SK-N-SH (cell line): Measurements from ENCODE around the gene RNF223. TPM values are rescaled to one million over a fixed set of nuclear protein-coding genes. Genes with fewer than 3 reads are reported as not detected.

Experiments
- CTCF ChIA-PET: fragments of 300-600, 350-600 bp; formaldehyde crosslinking; extraction: SDS; loops from one replicate; lab custom pipeline; 2021; lab: Yijun Ruan, JAX
- POLR2A ChIA-PET: fragments of 350-600 bp; sonication (Branson Sonifier 250); formaldehyde crosslinking; extraction: SDS; loops from one replicate; lab custom pipeline; 2020; ENCODE audit warnings: antibody characterized with exemption, inconsistent platforms; lab: Yijun Ruan, JAX
- DNase-seq: peaks from one replicate; pipeline ENCODE4 v3.0.0; 2012
- H2AFZ ChIP-seq: fragments of 200-600 bp; sonication (generic); 2 replicates; pipeline ENCODE4 v1.8.1; 2016; ENCODE audit warnings: antibody characterized with exemption, mild to moderate bottlenecking, low read depth
- H3F3A ChIP-seq: fragments of 200-600 bp; sonication (generic); replicated peaks from 2 replicates; pipeline ENCODE3; 2016; ENCODE audit warnings: antibody characterized with exemption, mild to moderate bottlenecking; ENCODE audit not compliant: insufficient read depth
- H3K27ac ChIP-seq, 2 experiments: fragments of 200-500 bp in 1 of 2; fragments of 200-600 bp in 1 of 2; sonication (Bioruptor generic) in 1 of 2; sonication (generic), shearing (Covaris generic) in 1 of 2; 2 replicates each; pipeline versions ENCODE4 v1.5.1 to v1.6.1; 2014 to 2016; ENCODE audit warnings: low read depth in 2 of 2, inconsistent platforms in 1 of 2, low read length in 1 of 2, mild to moderate bottlenecking in 1 of 2, mixed read lengths in 1 of 2
- H3K27me3 ChIP-seq: fragments of 200-600 bp; sonication (generic), shearing (Covaris generic); 2 replicates; pipeline ENCODE4 v1.6.1; 2016; ENCODE audit warnings: mixed run types; ENCODE audit not compliant: insufficient read depth
- H3K36me3 ChIP-seq, 2 experiments: fragments of 200-500 bp in 1 of 2; fragments of 200-600 bp in 1 of 2; sonication (Bioruptor generic) in 1 of 2; sonication (generic) in 1 of 2; replicated peaks in 1 of 2; 2 replicates each; pipeline versions ENCODE3 to v1.5.1; 2014 to 2016; ENCODE audit warnings: low read length in 1 of 2, mild to moderate bottlenecking in 1 of 2; ENCODE audit not compliant: insufficient read depth in 2 of 2, control insufficient read depth in 1 of 2
- H3K4me1 ChIP-seq, 2 experiments: fragments of 200-500 bp in 1 of 2; fragments of 200-600 bp in 1 of 2; sonication (Bioruptor generic) in 1 of 2; sonication (generic), shearing (Covaris generic) in 1 of 2; 2 replicates each; pipeline versions ENCODE4 v1.5.1 to v1.6.1; 2014 to 2016; ENCODE audit warnings: low read depth in 1 of 2, low read length in 1 of 2, mixed run types in 1 of 2; ENCODE audit not compliant: insufficient read depth in 2 of 2, control insufficient read depth in 1 of 2
- H3K4me2 ChIP-seq: fragments of 200-600 bp; sonication (generic), shearing (Covaris generic); 2 replicates; pipeline ENCODE4 v1.6.1; 2017; ENCODE audit warnings: mixed run types
- H3K4me3 ChIP-seq, 2 experiments: fragments of 200-500 bp in 1 of 2; fragments of 200-600 bp in 1 of 2; sonication (Bioruptor generic) in 1 of 2; sonication (generic), shearing (Covaris generic) in 1 of 2; 2 replicates each; pipeline versions ENCODE4 v1.5.1 to v1.8.1; 2014 to 2016; ENCODE audit warnings: low read depth in 2 of 2, inconsistent platforms in 1 of 2, low read length in 1 of 2, mild to moderate bottlenecking in 1 of 2, mixed read lengths in 1 of 2, moderate library complexity in 1 of 2
- H3K79me2 ChIP-seq: fragments of 200-600 bp; sonication (generic); 2 replicates; pipeline ENCODE4 v1.8.1; 2017; ENCODE audit warnings: mild to moderate bottlenecking; ENCODE audit not compliant: insufficient read depth
- H3K9ac ChIP-seq: fragments of 200-600 bp; sonication (generic); 2 replicates; pipeline ENCODE4 v1.6.1; 2017; ENCODE audit warnings: mixed run types
- H3K9me2 ChIP-seq: fragments of 200-600 bp; sonication (generic); 2 replicates; pipeline ENCODE4 v1.6.1; 2017; ENCODE audit warnings: mixed run types
- H3K9me3 ChIP-seq: fragments of 200-600 bp; sonication (generic); 2 replicates; pipeline ENCODE4 v1.6.1; 2017; ENCODE audit warnings: mixed run types, mild to moderate bottlenecking, moderate library complexity
- H4K20me1 ChIP-seq: fragments of 200-600 bp; sonication (generic); 2 replicates; pipeline ENCODE4 v1.6.1; 2017; ENCODE audit warnings: mild to moderate bottlenecking, mixed run types; ENCODE audit not compliant: insufficient read depth
- CTCF ChIP-seq: fragments of 200-600 bp; sonication (generic); IDR thresholded peaks from 2 replicates; pipeline ENCODE4 v1.6.1; 2017; ENCODE audit warnings: antibody characterized with exemption, mild to moderate bottlenecking, moderate library complexity
- FOSL2 ChIP-seq: IDR thresholded peaks from 2 replicates; pipeline ENCODE4 v1.4.0; 2012; ENCODE audit warnings: low read depth, mild to moderate bottlenecking, moderate library complexity, borderline replicate concordance
- FOXJ3 ChIP-seq: sonication (generic); formaldehyde crosslinking; IDR thresholded peaks from 2 replicates; pipeline ENCODE4 v1.5.1; 2020; ENCODE audit warnings: mild to moderate bottlenecking, missing genetic modification reagents
- FOXM1 ChIP-seq: IDR thresholded peaks from 2 replicates; pipeline ENCODE4 v1.4.0; 2012; ENCODE audit warnings: low read depth, mild to moderate bottlenecking
- GABPA ChIP-seq: IDR thresholded peaks from 2 replicates; pipeline ENCODE4 v1.4.0; 2012; ENCODE audit warnings: low read depth, mild to moderate bottlenecking
- GATA2 ChIP-seq: sonication (generic); formaldehyde crosslinking; IDR thresholded peaks from 2 replicates; pipeline ENCODE4 v1.5.0; 2020; ENCODE audit warnings: mild to moderate bottlenecking, missing genetic modification reagents
- MEF2A ChIP-seq: IDR thresholded peaks from 2 replicates; pipeline ENCODE4 v1.4.0; 2012; ENCODE audit warnings: low read depth, borderline replicate concordance
- NRF1 ChIP-seq: IDR thresholded peaks from 2 replicates; pipeline ENCODE4 v1.6.1; 2012; ENCODE audit warnings: low read depth, mild to moderate bottlenecking, low read length
- POLR2AphosphoS5 ChIP-seq: IDR thresholded peaks from 2 replicates; pipeline ENCODE4 v1.6.1; 2012; ENCODE audit warnings: low read depth, low read length
- RAD21 ChIP-seq: IDR thresholded peaks from 2 replicates; pipeline ENCODE4 v1.6.1; 2012; ENCODE audit warnings: mild to moderate bottlenecking, low read length
- RCOR1 ChIP-seq: fragments of 150-350 bp; IDR thresholded peaks from 2 replicates; pipeline ENCODE4 v1.6.1; 2017; ENCODE audit warnings: antibody characterized with exemption, low read length
- RFX5 ChIP-seq: IDR thresholded peaks from 2 replicates; pipeline ENCODE4 v1.6.1; 2012; ENCODE audit warnings: mild to moderate bottlenecking, improper control_type of control experiment, low read length
- RXRA ChIP-seq: IDR thresholded peaks from 2 replicates; pipeline ENCODE4 v1.4.0; 2012; ENCODE audit warnings: low read depth, mild to moderate bottlenecking, borderline replicate concordance
- SIN3A ChIP-seq: IDR thresholded peaks from 2 replicates; pipeline ENCODE4 v1.6.1; 2012; ENCODE audit warnings: low read depth, mild to moderate bottlenecking, low read length, moderate library complexity, borderline replicate concordance
- TAF1 ChIP-seq: IDR thresholded peaks from 2 replicates; pipeline ENCODE4 v1.6.1; 2012; ENCODE audit warnings: low read depth, mild to moderate bottlenecking, low read length, moderate library complexity, borderline replicate concordance
- USF1 ChIP-seq: IDR thresholded peaks from 2 replicates; pipeline ENCODE4 v1.4.0; 2012; ENCODE audit warnings: low read depth, borderline replicate concordance
- YY1 ChIP-seq: IDR thresholded peaks from 2 replicates; pipeline ENCODE4 v1.4.0; 2012; ENCODE audit warnings: low read depth, mild to moderate bottlenecking
- WGBS: methylation state at CpG from one replicate; pipeline ENCODE4 v1.1.6; 2017; ENCODE audit warnings: low lambda C conversion rate; 5-methylcytosine and 5-hydroxymethylcytosine counted together
- polyA plus RNA-seq, 3 experiments: library from polyadenylated mRNA; depleted of rRNA; stranded (reverse); fragments of >200 nt; gene quantifications; 2 replicates each; pipeline ENCODE4 v1.2.3, GENCODE V29; 2012
- TF ChIP-seq, protein P1 (sequence below): IDR thresholded peaks from 2 replicates; pipeline ENCODE4 v1.4.0; 2012; ENCODE audit warnings: low read depth
- TF ChIP-seq, protein P2 (sequence below): IDR thresholded peaks from 2 replicates; pipeline ENCODE4 v1.6.1; 2012; ENCODE audit warnings: mild to moderate bottlenecking, low read depth, low read length, moderate library complexity
- TF ChIP-seq, protein P3 (sequence below): IDR thresholded peaks from 2 replicates; pipeline ENCODE4; 2012

The RNF223 gene
- polyA plus RNA-seq, 1 of the 3 experiments (the other 2 are of a cell fraction), result not detected

DNA sequence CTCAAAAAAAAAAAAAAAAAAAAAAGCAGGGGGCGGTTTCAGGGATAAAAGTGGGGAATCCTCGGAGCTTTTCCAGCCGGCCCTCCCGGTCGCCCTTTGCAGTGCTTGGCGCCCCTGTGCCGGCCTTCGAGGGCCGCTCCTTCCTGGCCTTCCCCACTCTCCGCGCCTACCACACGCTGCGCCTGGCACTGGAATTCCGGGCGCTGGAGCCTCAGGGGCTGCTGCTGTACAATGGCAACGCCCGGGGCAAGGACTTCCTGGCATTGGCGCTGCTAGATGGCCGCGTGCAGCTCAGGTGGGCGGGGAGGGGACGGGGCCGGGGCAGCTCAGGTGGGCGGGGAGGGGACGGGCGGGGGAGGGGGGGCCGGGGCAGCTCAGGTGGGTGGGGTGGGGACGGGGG lies 25.3 kb downstream of the RNF223 start:
- Histone ChIP-seq H3K4me1 (no peaks in the 10 kb centered on the region), H3K9me2 (no peaks in the 10 kb centered on the region), H3K4me3 (no peak overlapping the region), H3K9ac (no peak overlapping the region), H4K20me1 (no peaks in the 10 kb centered on the region), H3K27me3 (no peaks in the 10 kb centered on the region), H3K36me3 (peaks cover 0 to 25% of the 10 kb centered on the region in 2 experiments), H3K27ac (no peak overlapping the region), H3K4me2 (no peak overlapping the region), H2AFZ (no peak overlapping the region), H3F3A (no peaks in the 10 kb centered on the region), H3K79me2 (no peaks in the 10 kb centered on the region), H3K9me3 (no peaks in the 10 kb centered on the region)
- WGBS, result 94% methylated on average over 10 of the region's 28 CpGs
- no peak for TF ChIP-seq NRF1
- TF ChIP-seq, protein P1, sequence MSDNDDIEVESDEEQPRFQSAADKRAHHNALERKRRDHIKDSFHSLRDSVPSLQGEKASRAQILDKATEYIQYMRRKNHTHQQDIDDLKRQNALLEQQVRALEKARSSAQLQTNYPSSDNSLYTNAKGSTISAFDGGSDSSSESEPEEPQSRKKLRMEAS, result no peak
- TF ChIP-seq CTCF, result no peak
- TF ChIP-seq SIN3A, result no peak
- TF ChIP-seq GATA2 (CRISPR knock-in tag), result no peak
- no peak for TF ChIP-seq FOXJ3 (CRISPR knock-in tag)
- no peak for TF ChIP-seq RFX5
- TF ChIP-seq RCOR1, result no peak
- no peak for TF ChIP-seq GABPA
- TF ChIP-seq MEF2A, result no peak
- TF ChIP-seq FOSL2, result no peak
- TF ChIP-seq YY1, result no peak
- TF ChIP-seq POLR2AphosphoS5, result no peak
- TF ChIP-seq, protein P2, sequence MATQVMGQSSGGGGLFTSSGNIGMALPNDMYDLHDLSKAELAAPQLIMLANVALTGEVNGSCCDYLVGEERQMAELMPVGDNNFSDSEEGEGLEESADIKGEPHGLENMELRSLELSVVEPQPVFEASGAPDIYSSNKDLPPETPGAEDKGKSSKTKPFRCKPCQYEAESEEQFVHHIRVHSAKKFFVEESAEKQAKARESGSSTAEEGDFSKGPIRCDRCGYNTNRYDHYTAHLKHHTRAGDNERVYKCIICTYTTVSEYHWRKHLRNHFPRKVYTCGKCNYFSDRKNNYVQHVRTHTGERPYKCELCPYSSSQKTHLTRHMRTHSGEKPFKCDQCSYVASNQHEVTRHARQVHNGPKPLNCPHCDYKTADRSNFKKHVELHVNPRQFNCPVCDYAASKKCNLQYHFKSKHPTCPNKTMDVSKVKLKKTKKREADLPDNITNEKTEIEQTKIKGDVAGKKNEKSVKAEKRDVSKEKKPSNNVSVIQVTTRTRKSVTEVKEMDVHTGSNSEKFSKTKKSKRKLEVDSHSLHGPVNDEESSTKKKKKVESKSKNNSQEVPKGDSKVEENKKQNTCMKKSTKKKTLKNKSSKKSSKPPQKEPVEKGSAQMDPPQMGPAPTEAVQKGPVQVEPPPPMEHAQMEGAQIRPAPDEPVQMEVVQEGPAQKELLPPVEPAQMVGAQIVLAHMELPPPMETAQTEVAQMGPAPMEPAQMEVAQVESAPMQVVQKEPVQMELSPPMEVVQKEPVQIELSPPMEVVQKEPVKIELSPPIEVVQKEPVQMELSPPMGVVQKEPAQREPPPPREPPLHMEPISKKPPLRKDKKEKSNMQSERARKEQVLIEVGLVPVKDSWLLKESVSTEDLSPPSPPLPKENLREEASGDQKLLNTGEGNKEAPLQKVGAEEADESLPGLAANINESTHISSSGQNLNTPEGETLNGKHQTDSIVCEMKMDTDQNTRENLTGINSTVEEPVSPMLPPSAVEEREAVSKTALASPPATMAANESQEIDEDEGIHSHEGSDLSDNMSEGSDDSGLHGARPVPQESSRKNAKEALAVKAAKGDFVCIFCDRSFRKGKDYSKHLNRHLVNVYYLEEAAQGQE, result no peak
- TF ChIP-seq TAF1, result no peak
- TF ChIP-seq, protein P3, sequence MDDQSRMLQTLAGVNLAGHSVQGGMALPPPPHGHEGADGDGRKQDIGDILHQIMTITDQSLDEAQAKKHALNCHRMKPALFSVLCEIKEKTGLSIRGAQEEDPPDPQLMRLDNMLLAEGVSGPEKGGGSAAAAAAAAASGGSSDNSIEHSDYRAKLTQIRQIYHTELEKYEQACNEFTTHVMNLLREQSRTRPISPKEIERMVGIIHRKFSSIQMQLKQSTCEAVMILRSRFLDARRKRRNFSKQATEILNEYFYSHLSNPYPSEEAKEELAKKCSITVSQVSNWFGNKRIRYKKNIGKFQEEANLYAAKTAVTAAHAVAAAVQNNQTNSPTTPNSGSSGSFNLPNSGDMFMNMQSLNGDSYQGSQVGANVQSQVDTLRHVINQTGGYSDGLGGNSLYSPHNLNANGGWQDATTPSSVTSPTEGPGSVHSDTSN, result no peak
- no peak for TF ChIP-seq RAD21
- no peak for TF ChIP-seq FOXM1
- TF ChIP-seq RXRA, result no peak
- no peak for TF ChIP-seq USF1
- POLR2A ChIA-PET, result no interaction called here
- CTCF ChIA-PET, result interaction anchor here (1.1 to 1.9 kb wide), 2 partner anchors 14 to 46 kb away, joined by 3 to 6 read pairs; no protein-coding TSS in a partner anchor
- DNase-seq, result no peak
